ENCODE results near the gene SURF6. TPM values are rescaled to one million over a fixed set of nuclear protein-coding genes. Genes with fewer than 3 reads are reported as not detected.

The SURF6 gene
- total RNA-seq, 1 donor, result 7.6 TPM

DNA sequence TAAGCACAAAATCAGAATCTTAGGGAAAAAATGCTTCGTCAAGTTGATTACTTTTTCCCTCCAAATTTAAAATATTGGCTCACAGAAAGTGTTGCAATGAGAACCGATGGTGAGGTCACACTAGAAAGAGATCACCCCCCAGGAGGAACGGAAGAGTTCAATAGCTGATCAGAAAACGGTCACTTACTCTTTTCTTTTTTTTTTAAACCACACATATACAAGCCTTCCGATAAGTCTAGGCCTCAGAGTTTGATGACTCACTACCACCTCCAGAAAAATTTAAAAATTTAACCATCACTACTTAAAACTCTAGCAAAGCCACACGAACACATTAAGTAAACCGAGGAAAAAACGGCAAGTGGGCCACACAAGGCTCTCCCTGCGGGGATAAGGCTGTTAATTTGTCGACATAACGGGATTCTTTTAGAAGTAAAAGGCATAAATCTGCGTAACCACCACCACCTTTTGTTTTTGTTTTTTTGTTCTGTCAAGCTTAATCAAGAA lies 38.7 kb upstream of the SURF6 start:
- TF ChIP-seq CTCF (IDR thresholded peaks at IDR 0.05; ENCODE audit: extremely low read depth, low read depth, low read length), result no peak
- peaks cover 50% of the 10 kb centered on the region for H3K4me1 ChIP-seq (ENCODE audit: insufficient read depth, low read length)

DNA sequence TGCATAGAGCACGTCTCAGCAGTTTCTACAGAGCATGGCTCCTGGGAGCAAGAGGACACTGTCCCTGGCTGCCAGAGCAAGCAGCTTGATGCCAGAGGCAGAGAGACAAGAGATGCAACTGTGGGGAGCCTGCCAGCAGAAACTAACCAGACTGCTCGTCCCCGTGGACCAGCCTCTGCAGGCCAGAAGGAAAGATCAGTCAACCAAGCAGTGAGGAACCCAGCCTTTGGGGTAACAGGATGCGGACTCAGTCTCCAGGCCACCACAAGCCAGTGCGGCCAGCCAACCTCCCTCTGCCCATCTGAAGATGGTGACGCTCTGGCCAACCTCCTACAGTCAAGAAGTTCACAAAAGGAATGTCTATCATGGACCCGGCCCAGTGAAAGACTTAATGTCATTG lies 36.2 kb upstream of the SURF6 start:
- peaks cover 46% of the 10 kb centered on the region for H3K36me3 ChIP-seq (ENCODE audit: insufficient read depth, low read length)
- H2AFZ ChIP-seq (ENCODE audit: low read length), result no peak overlapping the region
- peaks cover 77% of the 10 kb centered on the region for H4K20me1 ChIP-seq (ENCODE audit: insufficient read depth, low read length)
- H3K4me2 ChIP-seq (ENCODE audit: insufficient read depth, low read length), result peak overlapping the region; percentile 76
- TF ChIP-seq CTCF (IDR thresholded peaks at IDR 0.05; ENCODE audit: extremely low read depth, low read depth, low read length), result no peak
- H3K79me2 ChIP-seq (ENCODE audit: insufficient read depth, low read length), result peaks cover 87% of the 10 kb centered on the region
- peaks cover 70% of the 10 kb centered on the region for H3K4me1 ChIP-seq (ENCODE audit: insufficient read depth, low read length)
- H3K27ac ChIP-seq (ENCODE audit: low read depth, low read length), result peak overlapping the region; percentile 81
- H3K9me3 ChIP-seq (ENCODE audit: low read depth, low read length), result no peaks in the 10 kb centered on the region
- H3K4me3 ChIP-seq (ENCODE audit: insufficient read depth, low read length), result peak overlapping the region; percentile 35
- no peaks in the 10 kb centered on the region for H3K27me3 ChIP-seq (ENCODE audit: insufficient read depth, low read length)
- DNase-seq (ENCODE audit: insufficient read length, low spot score, missing footprints), result peak; percentile 74

More for the DNA sequence above, 38.7 kb upstream of the SURF6 start:
- no peaks in the 10 kb centered on the region for H3K9me3 ChIP-seq (ENCODE audit: low read depth, low read length)
- H4K20me1 ChIP-seq (ENCODE audit: insufficient read depth, low read length), result peaks cover 52% of the 10 kb centered on the region
- H3K79me2 ChIP-seq (ENCODE audit: insufficient read depth, low read length), result peaks cover 62% of the 10 kb centered on the region
- H2AFZ ChIP-seq (ENCODE audit: low read length), result no peak overlapping the region
- DNase-seq (ENCODE audit: insufficient read length, low spot score, missing footprints), result peak; percentile 95
- peak overlapping the region; percentile 93 for H3K27ac ChIP-seq (ENCODE audit: low read depth, low read length)
- H3K36me3 ChIP-seq (ENCODE audit: insufficient read depth, low read length), result peaks cover 34% of the 10 kb centered on the region
- H3K27me3 ChIP-seq (ENCODE audit: insufficient read depth, low read length), result no peaks in the 10 kb centered on the region
- H3K4me2 ChIP-seq (ENCODE audit: insufficient read depth, low read length), result peak overlapping the region; percentile 95
- peak overlapping the region; percentile 96 for H3K4me3 ChIP-seq (ENCODE audit: insufficient read depth, low read length)

DNA sequence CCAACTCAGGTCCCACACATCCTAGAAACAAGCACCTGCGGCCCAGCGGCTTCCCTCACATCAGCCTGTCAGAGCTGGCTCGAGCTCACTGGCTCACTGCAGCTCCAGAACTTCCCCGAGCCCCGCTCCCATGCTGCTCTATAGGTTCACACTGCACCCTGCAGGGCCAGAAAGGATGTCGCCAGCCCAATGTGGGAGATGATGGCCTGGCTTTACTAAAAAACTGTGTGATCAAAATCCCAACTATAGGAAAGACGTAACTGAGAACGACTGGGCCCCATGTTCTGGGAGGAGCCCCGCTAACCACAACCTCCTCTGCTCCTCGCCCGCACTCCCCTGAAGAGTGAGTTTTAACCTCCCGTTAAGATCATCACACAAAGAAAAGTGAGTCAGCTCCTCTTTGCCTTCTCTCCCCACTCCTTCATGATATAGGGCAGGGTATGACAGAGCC lies 35.3 kb upstream of the SURF6 start:
- peaks cover 86% of the 10 kb centered on the region for H4K20me1 ChIP-seq (ENCODE audit: insufficient read depth, low read length)
- TF ChIP-seq CTCF (IDR thresholded peaks at IDR 0.05; ENCODE audit: extremely low read depth, low read depth, low read length), result peak; percentile 13
- peak overlapping the region; percentile 76 for H3K4me2 ChIP-seq (ENCODE audit: insufficient read depth, low read length)
- no peaks in the 10 kb centered on the region for H3K27me3 ChIP-seq (ENCODE audit: insufficient read depth, low read length)
- H3K27ac ChIP-seq (ENCODE audit: low read depth, low read length), result peak overlapping the region; percentile 81
- H3K4me3 ChIP-seq (ENCODE audit: insufficient read depth, low read length), result peak overlapping the region; percentile 35
- no peaks in the 10 kb centered on the region for H3K9me3 ChIP-seq (ENCODE audit: low read depth, low read length)
- peaks cover 96% of the 10 kb centered on the region for H3K79me2 ChIP-seq (ENCODE audit: insufficient read depth, low read length)
- DNase-seq (ENCODE audit: insufficient read length, low spot score, missing footprints), result peak; percentile 95
- peaks cover 54% of the 10 kb centered on the region for H3K36me3 ChIP-seq (ENCODE audit: insufficient read depth, low read length)
- H3K4me1 ChIP-seq (ENCODE audit: insufficient read depth, low read length), result peaks cover 62% of the 10 kb centered on the region
- H2AFZ ChIP-seq (ENCODE audit: low read length), result no peak overlapping the region

DNA sequence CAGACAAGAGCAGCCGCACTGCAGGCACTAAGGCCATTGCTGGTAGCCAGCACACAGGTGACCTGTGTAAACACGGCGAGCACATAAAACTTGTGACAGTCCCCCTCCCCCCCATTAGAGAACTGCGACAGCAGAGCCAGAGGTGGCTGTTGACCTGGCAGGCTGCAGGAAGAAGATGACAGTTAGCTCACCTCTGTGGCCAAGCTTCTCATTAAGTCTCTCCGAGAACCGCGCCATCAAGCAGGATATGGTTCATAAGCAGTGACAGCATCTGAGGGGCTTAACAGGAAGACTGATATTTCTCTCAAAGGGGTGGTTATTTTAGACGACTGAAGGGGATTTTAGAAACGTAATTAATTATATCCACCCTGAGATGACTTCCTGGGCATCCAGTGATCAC lies 34.7 kb upstream of the SURF6 start:
- Histone ChIP-seq H3K9me3 (ENCODE audit: low read depth, low read length) (no peaks in the 10 kb centered on the region), H3K4me3 (ENCODE audit: insufficient read depth, low read length) (no peak overlapping the region), H3K4me2 (ENCODE audit: insufficient read depth, low read length) (peak overlapping the region; percentile 76), H3K36me3 (ENCODE audit: insufficient read depth, low read length) (peaks cover 60% of the 10 kb centered on the region), H3K27me3 (ENCODE audit: insufficient read depth, low read length) (no peaks in the 10 kb centered on the region), H3K27ac (ENCODE audit: low read depth, low read length) (peak overlapping the region; percentile 81), H3K4me1 (ENCODE audit: insufficient read depth, low read length) (peaks cover 62% of the 10 kb centered on the region), H2AFZ (ENCODE audit: low read length) (no peak overlapping the region), H4K20me1 (ENCODE audit: insufficient read depth, low read length) (peaks cover 91% of the 10 kb centered on the region), H3K79me2 (ENCODE audit: insufficient read depth, low read length) (peaks cover 100% of the 10 kb centered on the region)
- peak; percentile 4 for DNase-seq (ENCODE audit: insufficient read length, low spot score, missing footprints)
- no peak for TF ChIP-seq CTCF (IDR thresholded peaks at IDR 0.05; ENCODE audit: extremely low read depth, low read depth, low read length)

All from osteoblast (primary cell).